HepG2 (cell line): ENCODE data around the gene SGCE.

Experiments used
- CENPBD1 ChIP-seq: sonication (generic); formaldehyde crosslinking; IDR thresholded peaks from 2 replicates; pipeline ENCODE4 v1.8.0; 2022; ENCODE audit warnings: missing genetic modification reagents, low read depth, mild to moderate bottlenecking, borderline replicate concordance
- DRAP1 ChIP-seq: IDR thresholded peaks from 2 replicates; pipeline ENCODE4 v1.6.1; 2016; ENCODE audit warnings: missing genetic modification reagents, missing compliant biosample characterization
- GABPB1 ChIP-seq: IDR thresholded peaks from 2 replicates; pipeline ENCODE4 v1.6.1; 2016; ENCODE audit warnings: mild to moderate bottlenecking, missing genetic modification reagents, moderate library complexity, missing compliant biosample characterization
- ZNF292 ChIP-seq: sonication (generic); formaldehyde crosslinking; IDR thresholded peaks from 2 replicates; pipeline ENCODE4 v1.8.1; 2022; ENCODE audit warnings: mild to moderate bottlenecking, low read depth, missing genetic modification reagents, borderline replicate concordance
- ZNF335 ChIP-seq: sonication (generic); formaldehyde crosslinking; IDR thresholded peaks from 2 replicates; pipeline ENCODE4 v1.4.0; 2020; ENCODE audit warnings: missing genetic modification reagents

GRCh38 chr7:94557215-94557614, 98.7 kb downstream of the SGCE start:
- TF ChIP-seq GABPB1 (CRISPR knock-in tag) (no peak), CENPBD1 (CRISPR knock-in tag) (no peak), ZNF292 (CRISPR knock-in tag) (no peak), ZNF335 (CRISPR knock-in tag) (no peak), DRAP1 (CRISPR knock-in tag) (no peak)
